HG03139 (cell line): ENCODE results near the gene OR7D2.

Experiments
- ATAC-seq: cut with Tn5 transposase; IDR thresholded peaks from one replicate; pipeline ENCODE4 v1.9.1; 2021; ENCODE audit not compliant: unreplicated experiment

The OR7D2 gene

GRCh38 chr19:9205501-9206113 lies 26.8 kb downstream of the OR7D2 start:
- no peak for ATAC-seq

GRCh38 chr19:9219489-9219888 lies 40.7 kb downstream of the OR7D2 start, which contains the start of gene OR7D4:
TSS of gene OR7D4 (minus strand) at chr19:9219589. CDS start at chr19:9214837, 4,752 bp downstream.
- ATAC-seq, result no peak
